B cell (primary cell): ENCODE measurements around the gene PRKD2. TPM values are rescaled to one million over a fixed set of nuclear protein-coding genes. Genes with fewer than 3 reads are reported as not detected.

Experiments
- ATAC-seq: fragments of 200-7000 bp; cut with Tn5 transposase; one replicate; pipeline ENCODE4 v1.10.0; 2021; ENCODE audit warnings: low read depth, mild to moderate bottlenecking, moderate number of reproducible peaks, moderate library complexity
- CTCF ChIA-PET: fragments of 350-600 bp; sonication (Branson Sonifier 250); formaldehyde crosslinking; loops from one replicate; lab custom pipeline; 2021; ENCODE audit warnings: antibody characterized with exemption, inconsistent platforms; lab: Charles Lee
- POLR2A ChIA-PET: fragments of 350-600 bp; sonication (Branson Sonifier 250); formaldehyde crosslinking; loops from one replicate; lab custom pipeline; 2021; ENCODE audit warnings: antibody characterized with exemption; lab: Charles Lee
- DNase-seq: peaks from one replicate; pipeline ENCODE4 v3.0.0; 2013
- H2AFZ ChIP-seq: 2 replicates; pipeline ENCODE4 v1.6.1; 2012; ENCODE audit warnings: mild to moderate bottlenecking, low read depth, low read length; ENCODE audit not compliant: insufficient read depth, poor library complexity, severe bottlenecking
- H3K27ac ChIP-seq, 2 donors: 1 replicate in 1 of 2; 2 replicates in 1 of 2; pipeline ENCODE4 v1.5.1; 2012 to 2013; ENCODE audit warnings: low read length in 2 of 2, mild to moderate bottlenecking in 2 of 2, moderate library complexity in 1 of 2
- H3K27me3 ChIP-seq, 4 experiments: fragments of 200-600 bp in 1 of 4; sonication (generic) in 1 of 4; replicated peaks in 1 of 4; 1 replicate in 2 of 4; 2 replicates in 2 of 4; pipeline versions ENCODE4 v1.6.1 to v1.7.0; 2013 to 2016; ENCODE audit warnings: low read length in 3 of 4, mild to moderate bottlenecking in 2 of 4, mixed read lengths in 1 of 4, moderate library complexity in 1 of 4; ENCODE audit not compliant: insufficient read depth in 4 of 4, control insufficient read depth in 3 of 4; ENCODE audit errors: control extremely low read depth in 1 of 4
- H3K36me3 ChIP-seq, 2 experiments: replicated peaks in 1 of 2; 1 replicate in 1 of 2; 2 replicates in 1 of 2; pipeline versions ENCODE4 v1.6.1 to v1.7.1; 2013; ENCODE audit warnings: low read length in 1 of 2; ENCODE audit not compliant: insufficient read depth in 2 of 2, control insufficient read depth in 1 of 2; ENCODE audit errors: control extremely low read depth in 1 of 2, extremely low read depth in 1 of 2
- H3K4me1 ChIP-seq, 2 donors: fragments of 200-600 bp in 1 of 2; sonication (generic) in 1 of 2; 1 replicate in 1 of 2; 2 replicates in 1 of 2; pipeline versions ENCODE4 v1.5.1 to v1.6.1; 2013 to 2017; ENCODE audit warnings: low read length in 2 of 2; ENCODE audit not compliant: control insufficient read depth in 2 of 2, insufficient read depth in 2 of 2
- H3K4me2 ChIP-seq: replicated peaks from 2 replicates; pipeline ENCODE3; 2012; ENCODE audit warnings: mild to moderate bottlenecking, low read depth, low read length; ENCODE audit not compliant: poor library complexity, severe bottlenecking
- H3K4me3 ChIP-seq, 5 experiments: fragments of 200-600 bp in 1 of 5; sonication (generic) in 1 of 5; 1 replicate in 3 of 5; 2 replicates in 2 of 5; pipeline versions ENCODE4 v1.5.1 to v1.7.0; 2011 to 2016; ENCODE audit warnings: low read length in 4 of 5, mild to moderate bottlenecking in 4 of 5, low read depth in 2 of 5, control low read depth in 1 of 5, moderate library complexity in 1 of 5; ENCODE audit not compliant: insufficient read depth in 1 of 5; ENCODE audit errors: control extremely low read depth in 1 of 5, extremely low read depth in 1 of 5
- H3K79me2 ChIP-seq: fragments of 200-600 bp; sonication (generic); one replicate; pipeline ENCODE4 v1.6.0; 2016; ENCODE audit warnings: low read length; ENCODE audit not compliant: control insufficient read depth, insufficient read depth
- H3K9ac ChIP-seq: fragments of 200-600 bp; sonication (generic); 2 replicates; pipeline ENCODE4 v1.6.1; 2017; ENCODE audit warnings: mild to moderate bottlenecking, low read length, moderate library complexity
- H3K9me3 ChIP-seq, 3 donors: one replicate each; pipeline versions ENCODE4 v1.6.1 to v1.7.1; 2013; ENCODE audit warnings: low read length in 2 of 3; ENCODE audit not compliant: control insufficient read depth in 2 of 3, insufficient read depth in 1 of 3; ENCODE audit errors: control extremely low read depth in 1 of 3
- H4K20me1 ChIP-seq: 2 replicates; pipeline ENCODE4 v1.6.0; 2012; ENCODE audit warnings: mild to moderate bottlenecking, low read length; ENCODE audit not compliant: insufficient read depth, control insufficient read depth, poor library complexity, severe bottlenecking
- H3K27ac Mint-ChIP-seq: one replicate; pipeline ENCODE4 v1.8.0; 2021; ENCODE audit warnings: mixed read lengths
- H3K27me3 Mint-ChIP-seq: one replicate; pipeline ENCODE4 v1.8.0; 2021; ENCODE audit warnings: mixed read lengths
- H3K4me1 Mint-ChIP-seq: one replicate; pipeline ENCODE4 v1.8.0; 2021; ENCODE audit warnings: mixed read lengths
- H3K4me3 Mint-ChIP-seq: one replicate; pipeline ENCODE4 v1.8.0; 2021; ENCODE audit warnings: mixed read lengths
- H3K9me3 Mint-ChIP-seq: one replicate; pipeline ENCODE4 v1.8.0; 2022; ENCODE audit warnings: mixed read lengths; ENCODE audit not compliant: insufficient read depth
- CTCF ChIP-seq: fragments of 200-600 bp; IDR thresholded peaks from one replicate; pipeline ENCODE4 v1.8.0; 2022; ENCODE audit warnings: antibody characterized with exemption, mild to moderate bottlenecking
- EZH2 ChIP-seq: IDR thresholded peaks from 2 replicates; pipeline ENCODE4 v1.6.1; 2012; ENCODE audit warnings: borderline replicate concordance, low read depth, mild to moderate bottlenecking, moderate library complexity, low read length; ENCODE audit not compliant: insufficient read depth, poor library complexity, severe bottlenecking
- WGBS: methylation state at CpG from one replicate; pipeline ENCODE4 v1.1.5; 2013; ENCODE audit warnings: missing lambda C conversion rate; ENCODE audit not compliant: insufficient coverage; 5-methylcytosine and 5-hydroxymethylcytosine counted together
- intact Hi-C: fragments of 100-400 bp; cut with micrococcal nuclease; formaldehyde crosslinking; loops from one replicate; pipeline ENCODE4 v1.10.0; 2022
- polyA plus RNA-seq: library from polyadenylated mRNA; depleted of rRNA; stranded (reverse); fragments of >200 nt; gene quantifications from 2 replicates; pipeline ENCODE4 v1.2.3, GENCODE V29; 2012
- total RNA-seq, 2 donors: library from RNA; stranded (reverse); fragments of 120-200 nt in 1 of 2; gene quantifications; 1 replicate in 1 of 2; 2 replicates in 1 of 2; pipeline versions ENCODE4 v1.2.3 to v1.2.4, GENCODE V29; 2013 to 2022

PRKD2 gene
- total and polyA plus RNA-seq, 2 donors (not counting 1 experiment from before 2014, with no cell fraction given): 192 to 208 TPM

GRCh38 chr19:46639358-46640182, 77.3 kb downstream of the PRKD2 start:
- H3K36me3 ChIP-seq: no peaks in the 10 kb centered on the region
- H2AFZ ChIP-seq: peak overlapping the region; percentile 85
- peaks cover 11% of the 10 kb centered on the region for H3K4me1 Mint-ChIP-seq
- DNase-seq (peak; percentile 53), ATAC-seq (no peak)
- no peaks in the 10 kb centered on the region for H3K79me2 ChIP-seq
- peak overlapping the region in 4 of 5 experiments; percentile 43 to 78 (median 54) for H3K4me3 ChIP-seq
- peak overlapping the region; percentile 98 for H3K4me2 ChIP-seq
- ChIA-PET POLR2A (interaction anchor here (0.8 kb wide), 1 partner anchor 29 kb away, joined by 3 read pairs; no protein-coding TSS in a partner anchor), CTCF (interaction anchor here (0.8 to 1.3 kb wide), 3 partner anchors 19 to 74 kb away, joined by 3 read pairs; no protein-coding TSS in a partner anchor)
- H3K4me1 ChIP-seq: peaks cover 37 to 41% of the 10 kb centered on the region in 2 donors
- no peaks in the 10 kb centered on the region for H4K20me1 ChIP-seq
- H3K27me3 Mint-ChIP-seq: peaks cover 23% of the 10 kb centered on the region
- H3K4me3 Mint-ChIP-seq: peak overlapping the region; percentile 72
- WGBS: 9% methylated on average over 39 of the region's 49 CpGs
- no peaks in the 10 kb centered on the region for H3K9me3 Mint-ChIP-seq
- peak overlapping the region; percentile 69 for H3K9ac ChIP-seq
- TF ChIP-seq CTCF: no peak
- TF ChIP-seq EZH2: no peak
- intact Hi-C loops: no loop called here
- peaks cover 0 to 13% (median 7%) of the 10 kb centered on the region in 4 experiments for H3K27me3 ChIP-seq
- no peaks in the 10 kb centered on the region for H3K9me3 ChIP-seq
- no peak overlapping the region for H3K27ac Mint-ChIP-seq
- H3K27ac ChIP-seq: no peak overlapping the region

GRCh38 chr19:46637224-46637623, 79.7 kb downstream of the PRKD2 start:
- DNase-seq: peak; percentile 28
- peaks cover 0 to 5% (median 0%) of the 10 kb centered on the region in 3 donors for H3K9me3 ChIP-seq
- Mint-ChIP-seq H3K9me3 (no peaks in the 10 kb centered on the region), H3K4me1 (peaks cover 27% of the 10 kb centered on the region), H3K4me3 (no peak overlapping the region), H3K27me3 (peaks cover 12% of the 10 kb centered on the region), H3K27ac (no peak overlapping the region)
- no peak overlapping the region for H3K4me3 ChIP-seq
- no peak overlapping the region for H3K4me2 ChIP-seq
- POLR2A ChIA-PET: interaction anchor here (0.7 to 1.5 kb wide), 6 partner anchors 11 to 24 kb away, joined by 3 to 15 read pairs (median 6); partner anchors contain the start of gene DACT3
- ATAC-seq: no peak
- no peaks in the 10 kb centered on the region for H3K79me2 ChIP-seq
- peaks cover 0 to 19% (median 9%) of the 10 kb centered on the region in 4 experiments for H3K27me3 ChIP-seq
- CTCF ChIA-PET: interaction anchor here (0.5 to 5.7 kb wide), 13 partner anchors 15 to 355 kb away, joined by 3 to 47 read pairs (median 4); partner anchors contain the start of genes CALM3 and DACT3
- peaks cover 51 to 57% of the 10 kb centered on the region in 2 donors for H3K4me1 ChIP-seq
- H3K9ac ChIP-seq: no peak overlapping the region
- H2AFZ ChIP-seq: no peak overlapping the region
- no peak overlapping the region for H3K27ac ChIP-seq
- no peaks in the 10 kb centered on the region for H4K20me1 ChIP-seq
- 92% methylated on average over 14 of the region's 14 CpGs for WGBS
- intact Hi-C loops: no loop called here
- TF ChIP-seq CTCF: no peak
- TF ChIP-seq EZH2: no peak
- H3K36me3 ChIP-seq: no peaks in the 10 kb centered on the region
